ENCODE measurements around the gene DMKN.

- TF ChIP-seq POLR2AphosphoS5 (IDR thresholded peaks at IDR 0.05; ENCODE audit: borderline replicate concordance, low read depth, low read length), result no peak
- no peak for TF ChIP-seq EZH2 (IDR thresholded peaks at IDR 0.05)
Measured at GRCh38 chr19:35556846-35557538, 43.5 kb upstream of the DMKN start.
